Measurements from ENCODE around the gene SLC44A3.

Gene SLC44A3

DNA sequence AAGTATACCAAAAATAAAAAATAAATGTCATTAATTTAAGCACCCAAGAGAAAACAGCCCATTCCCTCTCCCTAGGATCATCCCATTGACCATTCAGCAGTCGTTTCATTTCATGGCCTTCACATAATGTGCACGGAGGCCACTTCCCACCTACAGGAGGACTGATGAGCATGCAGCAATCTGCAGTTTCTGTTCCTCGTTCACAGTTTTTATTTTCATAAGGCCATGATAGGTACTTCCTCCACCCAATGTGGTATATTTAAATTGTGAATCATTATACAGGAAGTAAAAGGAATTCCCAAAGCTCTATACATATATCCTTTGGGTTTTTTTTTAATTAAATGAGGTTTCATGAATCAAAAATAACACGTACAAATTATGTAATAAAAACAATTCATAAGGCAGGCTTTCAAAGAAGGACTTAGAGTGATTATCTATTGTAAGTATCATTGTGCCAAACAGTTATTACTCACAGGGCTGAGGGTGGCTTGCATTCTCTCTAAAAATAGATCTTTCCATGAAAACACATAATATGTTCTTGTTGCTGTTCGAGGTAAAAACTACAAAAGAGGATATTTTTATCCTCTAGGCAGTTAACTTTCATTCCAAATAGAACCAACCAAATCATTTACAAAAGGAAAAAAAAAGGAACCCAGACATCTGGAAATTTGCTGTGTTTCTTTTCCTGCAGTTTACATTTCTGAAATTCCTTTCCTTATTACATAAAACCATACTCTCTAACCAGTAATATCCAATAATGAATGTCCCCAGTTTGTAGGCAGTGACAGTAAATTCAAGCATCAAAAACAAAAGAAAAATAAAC, 27.5 kb upstream of the SLC44A3 start:
- Histone ChIP-seq H3K27me3 (ENCODE audit: insufficient read depth, low read length) (no peaks in the 10 kb centered on the region), H3K4me3 (ENCODE audit: low read length) (no peak overlapping the region), H3K9me3 (ENCODE audit: low read length) (no peaks in the 10 kb centered on the region), H3K36me3 (ENCODE audit: insufficient read depth, low read length) (no peaks in the 10 kb centered on the region), H2AFZ (ENCODE audit: low read depth, low read length) (no peak overlapping the region), H3K4me1 (ENCODE audit: insufficient read depth, low read length) (no peaks in the 10 kb centered on the region)

DNA sequence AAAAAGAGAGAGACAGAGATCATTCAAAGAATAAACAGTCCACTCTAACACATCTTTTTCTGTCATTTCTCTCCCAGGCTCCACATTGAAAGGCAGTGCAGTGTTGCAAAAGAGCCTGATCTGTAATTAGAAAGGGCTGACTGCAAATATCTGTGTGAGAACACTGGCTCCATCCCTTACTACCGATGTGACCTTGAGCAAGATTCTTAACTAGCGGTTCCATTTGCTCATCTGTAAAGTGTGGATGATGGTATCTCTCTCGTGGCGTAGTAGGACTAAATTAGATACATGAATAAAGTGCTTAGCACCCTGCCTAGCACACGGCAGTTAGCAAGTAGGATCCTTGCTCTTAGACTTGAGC, 26.9 kb upstream of the SLC44A3 start:
- Histone ChIP-seq H3K4me1 (ENCODE audit: insufficient read depth, low read length) (no peaks in the 10 kb centered on the region), H3K4me3 (ENCODE audit: low read length) (no peak overlapping the region), H3K9me3 (ENCODE audit: low read length) (no peaks in the 10 kb centered on the region), H2AFZ (ENCODE audit: low read depth, low read length) (no peak overlapping the region), H3K27me3 (ENCODE audit: insufficient read depth, low read length) (no peaks in the 10 kb centered on the region), H3K36me3 (ENCODE audit: insufficient read depth, low read length) (no peaks in the 10 kb centered on the region)

DNA sequence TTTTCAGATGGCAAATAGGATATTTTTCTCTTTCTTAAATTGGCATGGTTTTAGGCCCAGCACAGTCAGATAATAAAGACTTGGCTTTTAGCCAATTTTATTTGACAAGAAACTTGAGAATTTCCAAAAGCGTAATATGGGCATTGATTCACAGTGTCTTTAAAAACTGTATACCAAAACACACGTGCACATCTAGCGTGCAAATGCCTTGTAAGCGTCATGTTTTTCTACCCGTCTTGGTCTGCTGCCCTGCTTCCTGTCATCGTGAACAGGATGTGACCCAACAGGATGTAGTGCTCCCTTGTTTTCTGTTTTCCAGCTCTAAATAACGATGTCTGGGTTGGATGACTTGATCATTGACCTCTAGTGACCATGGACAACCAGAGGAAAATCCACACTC, 24.7 kb upstream of the SLC44A3 start:
- Histone ChIP-seq H2AFZ (ENCODE audit: low read depth, low read length) (no peak overlapping the region), H3K4me1 (ENCODE audit: insufficient read depth, low read length) (no peaks in the 10 kb centered on the region), H3K9me3 (ENCODE audit: low read length) (no peaks in the 10 kb centered on the region), H3K27me3 (ENCODE audit: insufficient read depth, low read length) (no peaks in the 10 kb centered on the region), H3K36me3 (ENCODE audit: insufficient read depth, low read length) (no peaks in the 10 kb centered on the region), H3K4me3 (ENCODE audit: low read length) (no peak overlapping the region)

DNA sequence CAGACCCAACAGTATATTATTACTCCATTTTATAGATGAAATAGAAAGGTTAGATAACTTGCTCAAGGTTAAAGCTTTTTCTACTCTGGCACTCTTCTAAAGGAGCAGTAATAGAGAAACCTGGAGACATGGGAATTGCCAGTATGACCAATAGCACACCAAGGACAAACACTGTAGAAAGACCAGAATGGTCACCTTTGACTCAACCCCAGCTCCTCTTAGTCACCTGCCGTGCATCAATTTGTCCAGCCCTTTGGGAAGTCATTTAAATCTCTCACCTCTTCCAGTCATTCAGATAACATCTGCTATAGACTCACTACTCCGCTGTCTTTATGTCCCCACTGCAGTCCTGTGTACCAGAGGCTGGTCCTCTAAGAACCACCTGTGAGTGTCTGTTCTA, 23.9 kb upstream of the SLC44A3 start:
- no peaks in the 10 kb centered on the region for H3K27me3 ChIP-seq (ENCODE audit: insufficient read depth, low read length)
- H3K4me3 ChIP-seq (ENCODE audit: low read length) = no peak overlapping the region

DNA sequence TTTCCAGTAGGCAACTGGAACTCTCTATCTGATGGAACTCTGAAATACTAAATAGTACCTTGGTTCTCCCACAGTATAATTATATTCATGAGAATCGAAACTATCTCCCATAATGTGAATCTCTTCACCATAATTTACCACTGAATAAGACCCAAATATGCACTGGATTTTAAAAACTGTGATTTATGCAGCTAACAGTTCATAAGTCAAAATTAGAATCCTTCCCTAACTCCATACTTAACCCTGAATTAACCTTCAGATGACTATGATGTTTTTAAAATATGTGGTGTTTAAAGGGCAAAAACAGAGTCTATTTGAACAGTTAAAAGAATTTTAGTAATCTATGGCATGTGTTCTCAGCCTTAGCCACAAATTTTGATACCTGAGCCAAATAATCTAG, 22.9 kb upstream of the SLC44A3 start:
- Histone ChIP-seq H3K36me3 (ENCODE audit: insufficient read depth, low read length) (no peaks in the 10 kb centered on the region), H3K9me3 (ENCODE audit: low read length) (no peaks in the 10 kb centered on the region), H3K27me3 (ENCODE audit: insufficient read depth, low read length) (no peaks in the 10 kb centered on the region), H3K4me3 (ENCODE audit: low read length) (no peak overlapping the region), H3K4me1 (ENCODE audit: insufficient read depth, low read length) (peaks cover 15% of the 10 kb centered on the region), H2AFZ (ENCODE audit: low read depth, low read length) (no peak overlapping the region)

More for the DNA sequence above, 23.9 kb upstream of the SLC44A3 start:
- no peaks in the 10 kb centered on the region for H3K9me3 ChIP-seq (ENCODE audit: low read length)
- H2AFZ ChIP-seq (ENCODE audit: low read depth, low read length) = no peak overlapping the region
- H3K36me3 ChIP-seq (ENCODE audit: insufficient read depth, low read length) = no peaks in the 10 kb centered on the region
- peaks cover 5% of the 10 kb centered on the region for H3K4me1 ChIP-seq (ENCODE audit: insufficient read depth, low read length)

DNA sequence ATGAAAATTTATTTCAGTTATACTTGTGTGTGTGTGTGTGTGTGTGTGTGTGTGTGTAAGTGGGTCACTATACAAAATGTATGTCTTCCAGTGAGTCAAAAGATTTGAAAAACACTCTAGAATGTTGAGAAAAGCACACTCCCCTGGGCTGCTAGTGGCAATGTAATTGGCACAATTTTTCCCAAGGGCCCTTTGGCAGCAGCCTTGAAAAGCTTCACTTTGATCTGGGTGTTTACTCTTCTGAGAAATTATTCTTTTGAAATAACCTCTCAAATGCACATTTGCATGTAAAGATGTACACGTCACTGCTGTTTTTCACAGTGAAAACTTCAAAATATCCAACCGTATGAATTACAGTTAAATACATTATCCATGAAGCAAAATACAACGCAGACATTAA, 22.1 kb upstream of the SLC44A3 start:
- Histone ChIP-seq H3K36me3 (ENCODE audit: insufficient read depth, low read length) (no peaks in the 10 kb centered on the region), H2AFZ (ENCODE audit: low read depth, low read length) (no peak overlapping the region), H3K27me3 (ENCODE audit: insufficient read depth, low read length) (no peaks in the 10 kb centered on the region), H3K4me1 (ENCODE audit: insufficient read depth, low read length) (peaks cover 20% of the 10 kb centered on the region), H3K9me3 (ENCODE audit: low read length) (no peaks in the 10 kb centered on the region), H3K4me3 (ENCODE audit: low read length) (no peak overlapping the region)

DNA sequence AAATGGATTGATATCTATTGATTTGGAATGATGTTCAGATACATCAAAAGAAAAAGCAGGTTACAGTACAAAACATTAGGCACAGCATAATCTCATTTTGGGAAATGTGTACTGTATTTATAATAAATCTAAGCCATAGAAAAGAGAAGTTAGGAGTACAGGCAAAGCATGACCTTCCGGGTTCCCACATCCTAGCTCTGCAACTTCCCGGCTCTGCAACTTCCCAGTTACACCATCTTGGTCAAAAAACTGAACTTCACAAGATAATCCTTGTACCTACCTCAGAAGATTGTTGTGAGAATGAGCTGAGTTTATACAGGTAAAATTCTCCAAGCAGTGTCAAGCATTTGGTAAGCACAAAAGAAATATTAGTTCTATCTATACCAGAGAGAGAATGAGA, 21.7 kb upstream of the SLC44A3 start:
- Histone ChIP-seq H3K27me3 (ENCODE audit: insufficient read depth, low read length) (no peaks in the 10 kb centered on the region), H3K4me3 (ENCODE audit: low read length) (no peak overlapping the region), H2AFZ (ENCODE audit: low read depth, low read length) (no peak overlapping the region), H3K4me1 (ENCODE audit: insufficient read depth, low read length) (peaks cover 24% of the 10 kb centered on the region), H3K9me3 (ENCODE audit: low read length) (no peaks in the 10 kb centered on the region), H3K36me3 (ENCODE audit: insufficient read depth, low read length) (no peaks in the 10 kb centered on the region)

DNA sequence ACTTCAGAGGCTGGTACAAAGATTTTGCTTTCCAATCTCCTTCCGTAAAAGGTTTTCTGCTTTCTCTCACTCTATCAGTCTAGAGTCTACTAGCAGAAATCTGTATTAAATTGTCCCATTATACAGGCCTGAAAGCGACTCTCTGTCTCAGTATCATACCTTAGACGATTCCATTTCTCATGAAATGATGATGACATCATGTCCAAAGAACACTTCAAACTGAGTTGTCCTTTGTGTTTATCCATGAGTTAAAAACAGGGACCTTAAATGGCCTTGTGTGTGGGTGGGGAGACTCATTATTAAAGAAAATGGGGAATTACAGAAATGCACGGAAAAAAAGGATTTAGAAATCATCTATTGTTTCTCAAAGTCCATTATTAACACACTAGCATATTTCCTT, 21.0 kb upstream of the SLC44A3 start:
- Histone ChIP-seq H3K9me3 (ENCODE audit: low read length) (no peaks in the 10 kb centered on the region), H3K4me1 (ENCODE audit: insufficient read depth, low read length) (peaks cover 28% of the 10 kb centered on the region), H3K4me3 (ENCODE audit: low read length) (no peak overlapping the region), H2AFZ (ENCODE audit: low read depth, low read length) (no peak overlapping the region), H3K36me3 (ENCODE audit: insufficient read depth, low read length) (no peaks in the 10 kb centered on the region), H3K27me3 (ENCODE audit: insufficient read depth, low read length) (no peaks in the 10 kb centered on the region)

DNA sequence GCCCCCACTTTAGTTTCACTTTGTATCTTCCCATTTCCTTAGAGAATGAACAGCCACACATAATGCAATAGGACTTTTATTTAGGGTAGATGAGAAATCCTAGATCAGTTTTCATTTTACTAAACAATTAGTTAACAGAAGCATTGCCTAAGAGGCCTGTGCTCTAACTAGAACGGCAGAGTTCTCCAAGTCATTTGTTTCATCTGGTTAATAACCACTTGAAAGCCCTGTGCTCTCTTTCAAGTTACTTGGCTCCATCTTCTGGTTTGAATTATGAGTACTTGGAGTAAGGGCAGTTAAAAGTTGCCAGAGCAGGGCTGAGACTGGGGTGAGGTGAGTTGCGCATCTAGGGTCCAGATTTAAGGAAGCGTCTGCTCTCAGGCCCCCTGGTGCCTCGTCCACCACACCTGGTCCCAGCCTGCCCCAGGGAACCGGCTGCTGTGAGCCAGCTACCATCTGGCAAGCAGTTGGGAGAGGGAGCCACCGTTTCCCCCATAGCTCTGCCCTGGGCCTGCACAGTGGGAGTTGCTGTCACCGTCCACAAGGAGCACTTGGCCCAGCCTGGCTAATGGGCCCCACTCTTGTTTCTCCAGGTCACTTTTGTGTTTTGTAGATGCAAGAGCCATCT, 18.1 kb upstream of the SLC44A3 start:
- peak overlapping the region; percentile 22 for H3K4me3 ChIP-seq (ENCODE audit: low read length)
- H3K27me3 ChIP-seq (ENCODE audit: insufficient read depth, low read length) = no peaks in the 10 kb centered on the region
- peaks cover 32% of the 10 kb centered on the region for H3K4me1 ChIP-seq (ENCODE audit: insufficient read depth, low read length)
- no peaks in the 10 kb centered on the region for H3K9me3 ChIP-seq (ENCODE audit: low read length)
- H2AFZ ChIP-seq (ENCODE audit: low read depth, low read length) = peak overlapping the region; percentile 2
- no peaks in the 10 kb centered on the region for H3K36me3 ChIP-seq (ENCODE audit: insufficient read depth, low read length)

DNA sequence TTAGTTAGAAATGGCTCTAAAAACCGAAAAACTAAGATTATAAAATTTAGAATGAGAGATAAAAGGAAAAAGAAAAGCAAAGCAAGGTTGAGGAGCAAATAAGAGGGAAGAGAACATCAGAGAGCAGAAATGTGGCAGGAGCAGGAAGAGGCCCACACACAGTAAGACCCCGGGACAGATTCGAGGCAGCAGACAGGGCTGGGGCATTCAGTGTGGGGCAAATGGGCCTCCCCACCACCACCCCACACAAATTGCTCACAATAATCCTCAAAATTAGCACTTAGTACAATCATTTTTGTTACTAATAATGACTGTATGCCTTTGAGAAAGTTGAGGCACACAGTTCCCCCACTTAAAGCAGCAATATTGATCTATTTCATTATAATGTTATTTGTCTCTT, 17.1 kb upstream of the SLC44A3 start:
- H3K36me3 ChIP-seq (ENCODE audit: insufficient read depth, low read length) = no peaks in the 10 kb centered on the region
- H2AFZ ChIP-seq (ENCODE audit: low read depth, low read length) = no peak overlapping the region
- no peaks in the 10 kb centered on the region for H3K9me3 ChIP-seq (ENCODE audit: low read length)
- H3K27me3 ChIP-seq (ENCODE audit: insufficient read depth, low read length) = no peaks in the 10 kb centered on the region
- no peak overlapping the region for H3K4me3 ChIP-seq (ENCODE audit: low read length)
- H3K4me1 ChIP-seq (ENCODE audit: insufficient read depth, low read length) = peaks cover 32% of the 10 kb centered on the region

DNA sequence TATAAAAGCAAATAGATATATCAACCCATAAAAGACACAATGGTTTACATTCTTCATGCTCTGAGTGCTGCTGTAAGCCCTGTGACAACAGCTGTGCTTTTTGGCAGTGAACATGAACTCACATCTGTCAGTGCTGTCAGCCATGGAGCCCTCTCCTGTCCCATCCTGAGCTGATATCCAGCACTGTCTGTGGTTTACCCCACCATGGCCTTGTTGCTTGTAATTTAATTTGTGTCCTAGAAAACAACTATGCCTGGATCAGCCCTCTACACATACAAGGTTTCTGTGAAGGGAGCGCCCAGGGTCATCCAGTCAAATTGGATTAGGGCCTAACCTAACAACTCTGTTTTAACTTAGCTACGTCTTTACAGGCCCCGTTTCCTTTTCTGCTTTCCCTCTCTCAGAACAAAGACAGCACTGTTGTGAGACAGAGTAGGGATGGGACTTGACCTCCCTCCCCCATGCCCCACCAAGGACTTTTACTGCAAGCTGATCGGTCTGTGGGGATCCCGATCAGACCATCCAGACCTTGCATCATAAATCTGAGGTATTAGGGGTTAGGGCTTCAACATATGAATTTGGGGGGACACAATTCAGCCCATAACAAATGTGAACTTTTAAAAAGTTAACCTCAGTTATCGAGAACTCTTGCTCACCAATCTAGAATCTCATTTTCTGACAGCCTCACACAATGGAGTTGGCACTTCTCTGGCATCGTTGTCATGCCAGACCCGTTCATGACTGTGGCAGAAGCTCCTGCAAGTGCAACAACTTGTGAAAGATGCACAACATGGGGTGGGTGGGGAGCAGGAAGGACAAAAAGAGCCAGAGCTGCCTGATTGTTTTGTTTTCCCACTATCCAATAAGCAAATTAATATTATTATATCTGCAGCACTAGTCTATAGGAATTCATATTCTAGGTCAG, 16.4 kb upstream of the SLC44A3 start:
- Histone ChIP-seq H3K9me3 (ENCODE audit: low read length) (no peaks in the 10 kb centered on the region), H3K36me3 (ENCODE audit: insufficient read depth, low read length) (no peaks in the 10 kb centered on the region), H2AFZ (ENCODE audit: low read depth, low read length) (no peak overlapping the region), H3K4me3 (ENCODE audit: low read length) (no peak overlapping the region), H3K4me1 (ENCODE audit: insufficient read depth, low read length) (peaks cover 32% of the 10 kb centered on the region), H3K27me3 (ENCODE audit: insufficient read depth, low read length) (no peaks in the 10 kb centered on the region)

DNA sequence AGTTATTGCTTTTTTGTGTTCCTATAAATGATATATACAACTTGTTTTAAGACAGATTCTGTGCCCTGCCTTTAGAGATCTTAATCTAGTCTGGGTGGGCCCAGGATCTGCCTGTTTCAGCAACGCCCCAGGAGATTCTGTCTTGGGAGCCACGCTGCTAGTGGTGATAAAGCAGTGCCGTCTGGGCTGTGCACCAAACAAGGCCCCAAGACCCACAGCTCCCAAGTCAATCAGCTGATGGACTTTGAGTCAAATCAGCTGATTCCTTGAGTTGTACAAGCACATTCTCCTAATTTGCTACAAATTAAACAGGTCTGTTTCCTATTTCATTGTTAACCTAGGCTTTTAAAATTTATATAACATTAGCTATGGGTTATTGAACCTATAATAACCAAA, 15.7 kb upstream of the SLC44A3 start:
- peaks cover 32% of the 10 kb centered on the region for H3K4me1 ChIP-seq (ENCODE audit: insufficient read depth, low read length)
- no peaks in the 10 kb centered on the region for H3K27me3 ChIP-seq (ENCODE audit: insufficient read depth, low read length)
- H3K9me3 ChIP-seq (ENCODE audit: low read length) = no peaks in the 10 kb centered on the region
- H3K4me3 ChIP-seq (ENCODE audit: low read length) = no peak overlapping the region
- H3K36me3 ChIP-seq (ENCODE audit: insufficient read depth, low read length) = no peaks in the 10 kb centered on the region
- H2AFZ ChIP-seq (ENCODE audit: low read depth, low read length) = no peak overlapping the region

DNA sequence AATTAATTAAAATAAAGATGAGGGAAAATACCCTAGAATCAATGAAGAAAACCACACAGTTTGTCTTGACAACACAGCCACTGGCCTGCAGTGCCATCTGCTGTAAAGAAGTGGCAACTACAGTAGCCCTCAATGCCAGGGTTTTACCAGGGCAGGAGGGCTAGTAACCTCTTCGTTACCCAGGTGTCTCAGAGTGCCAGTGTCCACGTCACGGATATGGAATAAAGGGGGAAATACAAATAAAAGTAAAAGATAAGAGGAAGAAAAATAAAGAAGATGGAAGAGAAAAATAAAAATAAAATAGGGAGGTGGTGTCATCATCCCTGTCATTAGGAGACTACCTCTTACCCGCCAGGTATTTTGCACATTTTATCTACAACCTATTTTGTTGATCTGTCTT, 14.2 kb upstream of the SLC44A3 start:
- Histone ChIP-seq H3K9me3 (ENCODE audit: low read length) (no peaks in the 10 kb centered on the region), H3K36me3 (ENCODE audit: insufficient read depth, low read length) (no peaks in the 10 kb centered on the region), H3K4me1 (ENCODE audit: insufficient read depth, low read length) (peaks cover 30% of the 10 kb centered on the region), H3K27me3 (ENCODE audit: insufficient read depth, low read length) (no peaks in the 10 kb centered on the region), H3K4me3 (ENCODE audit: low read length) (no peak overlapping the region), H2AFZ (ENCODE audit: low read depth, low read length) (no peak overlapping the region)
